NCI-H2107 treated with DMSO at 0.1 percent for 48 hours (cell line): ENCODE data around the gene UBASH3B.

Source experiments
- DNase-seq: peaks from one replicate; lab custom pipeline; 2025; ENCODE audit not compliant: unreplicated experiment; lab: John Stamatoyannopoulos, UW

Gene UBASH3B

DNA sequence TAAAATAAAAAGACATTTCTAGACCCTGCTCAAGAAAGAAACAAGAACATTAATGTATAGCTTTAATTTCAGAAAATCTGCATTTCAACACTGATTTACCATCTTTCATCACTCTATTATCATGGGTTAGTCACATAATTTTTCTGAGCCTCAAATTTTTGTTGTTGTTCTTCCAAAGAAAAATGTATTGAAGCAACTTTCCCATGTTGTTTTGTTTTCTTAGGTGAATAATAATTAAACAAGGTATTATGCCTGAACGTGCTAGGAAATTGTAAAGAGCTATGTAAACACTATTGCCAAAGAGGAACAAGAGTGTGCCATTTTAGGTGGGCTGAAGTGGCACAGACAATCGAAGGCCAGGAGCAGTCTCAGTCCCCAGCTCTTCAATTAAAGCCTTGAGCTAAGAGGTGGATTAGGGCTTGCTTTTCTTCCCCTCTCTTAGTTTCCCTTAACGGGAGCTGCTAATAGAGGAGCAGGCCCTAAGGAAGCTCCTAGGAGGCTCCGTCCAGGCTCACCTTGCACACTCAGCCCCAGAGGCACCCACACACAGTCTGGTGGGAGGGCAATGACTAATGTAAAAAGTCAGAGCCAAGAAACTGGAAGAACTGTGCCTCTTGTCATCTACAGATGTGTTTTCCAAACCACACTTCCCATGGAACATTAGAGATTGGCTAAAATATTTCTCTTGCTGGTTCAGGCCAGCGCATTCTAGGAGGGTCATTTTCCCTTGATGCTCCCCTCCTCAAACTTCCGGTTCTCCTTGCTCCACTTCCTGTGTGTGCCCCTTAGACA, 8.8 kb upstream of the UBASH3B start:
- no peak for DNase-seq

DNA sequence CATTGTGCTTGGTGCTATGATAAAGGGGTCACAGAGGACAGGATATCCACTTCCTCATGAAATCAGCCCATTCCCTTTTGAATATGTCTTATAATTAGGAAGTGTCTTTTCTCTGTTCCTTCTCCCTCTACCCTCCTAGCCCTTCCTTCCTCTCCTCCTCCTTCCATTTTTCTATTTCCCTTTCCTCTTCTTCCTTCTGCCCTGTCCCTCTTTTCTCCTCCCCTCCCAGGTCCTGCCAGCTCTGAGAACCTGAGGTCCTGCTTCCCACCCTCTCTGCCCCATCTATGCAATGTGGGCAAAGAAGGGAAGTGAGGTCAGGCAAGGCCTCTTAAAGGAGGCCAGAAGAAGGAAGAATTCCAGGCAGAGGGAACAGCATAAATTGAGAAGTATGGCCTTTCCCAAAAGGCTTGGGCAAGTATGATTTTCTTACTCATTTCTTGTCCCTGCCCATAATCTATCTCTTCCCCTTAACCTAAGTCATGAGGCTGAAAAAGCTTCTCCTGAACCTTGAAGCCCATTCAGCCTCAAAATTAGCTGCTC, 7.7 kb upstream of the UBASH3B start:
- no peak for DNase-seq

DNA sequence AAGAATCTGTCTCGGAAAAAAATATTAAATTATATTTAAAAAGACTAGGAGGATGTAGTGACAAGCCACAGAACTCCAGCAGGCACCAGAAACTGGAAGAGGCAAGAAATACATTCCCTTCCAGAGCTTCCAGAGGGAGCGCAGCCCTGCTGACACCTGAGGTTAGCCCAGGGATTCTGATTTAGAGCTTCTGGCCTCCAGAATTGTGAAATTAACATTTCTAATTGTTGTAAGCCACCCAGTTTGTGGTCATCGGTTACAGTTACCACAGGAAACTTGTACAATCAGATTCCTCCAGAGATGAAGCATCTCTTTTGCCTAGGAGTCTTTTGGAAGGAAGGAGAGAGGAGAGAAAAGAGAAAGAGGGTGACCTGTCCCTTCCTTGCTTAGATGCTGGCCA, 6.4 kb upstream of the UBASH3B start:
- no peak for DNase-seq

DNA sequence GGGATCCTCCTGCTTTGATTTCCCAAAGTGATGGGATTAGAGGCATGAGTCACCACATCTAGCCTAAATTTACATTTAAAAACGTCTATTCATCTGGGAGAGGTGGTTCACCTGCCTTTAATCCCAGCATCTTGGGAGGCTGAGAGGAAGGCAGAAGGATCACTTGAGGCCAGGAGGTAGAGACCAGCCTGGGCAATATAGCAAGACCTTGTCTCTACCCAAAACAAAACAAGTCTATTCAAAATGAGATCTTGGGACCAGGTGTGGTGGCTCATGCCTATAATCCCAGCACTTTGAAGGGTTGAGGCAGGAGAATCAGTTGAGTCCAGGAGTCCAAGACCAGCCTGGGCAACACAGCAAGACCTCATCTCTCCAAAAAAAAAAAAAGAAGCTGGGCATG, 4.9 kb upstream of the UBASH3B start:
- DNase-seq: no peak

DNA sequence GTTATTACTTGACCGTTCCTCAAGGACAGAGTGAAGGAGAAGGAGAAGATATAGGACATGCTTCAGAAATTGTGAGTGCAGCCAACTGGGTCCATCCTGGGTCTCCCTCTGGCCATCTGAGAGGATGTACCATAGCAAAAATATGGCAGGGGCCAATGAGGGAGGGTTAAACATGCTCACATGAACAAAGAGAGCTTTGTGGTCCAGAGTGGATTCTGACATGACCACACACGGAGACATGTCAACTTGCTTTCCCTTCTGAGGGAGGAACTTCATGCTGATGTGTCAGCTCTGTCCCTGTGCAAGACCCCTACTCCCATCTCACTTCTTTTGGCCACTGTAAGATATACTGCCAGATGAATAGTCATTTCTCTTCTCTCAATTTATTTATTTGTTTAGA, 3.0 kb upstream of the UBASH3B start:
- no peak for DNase-seq

DNA sequence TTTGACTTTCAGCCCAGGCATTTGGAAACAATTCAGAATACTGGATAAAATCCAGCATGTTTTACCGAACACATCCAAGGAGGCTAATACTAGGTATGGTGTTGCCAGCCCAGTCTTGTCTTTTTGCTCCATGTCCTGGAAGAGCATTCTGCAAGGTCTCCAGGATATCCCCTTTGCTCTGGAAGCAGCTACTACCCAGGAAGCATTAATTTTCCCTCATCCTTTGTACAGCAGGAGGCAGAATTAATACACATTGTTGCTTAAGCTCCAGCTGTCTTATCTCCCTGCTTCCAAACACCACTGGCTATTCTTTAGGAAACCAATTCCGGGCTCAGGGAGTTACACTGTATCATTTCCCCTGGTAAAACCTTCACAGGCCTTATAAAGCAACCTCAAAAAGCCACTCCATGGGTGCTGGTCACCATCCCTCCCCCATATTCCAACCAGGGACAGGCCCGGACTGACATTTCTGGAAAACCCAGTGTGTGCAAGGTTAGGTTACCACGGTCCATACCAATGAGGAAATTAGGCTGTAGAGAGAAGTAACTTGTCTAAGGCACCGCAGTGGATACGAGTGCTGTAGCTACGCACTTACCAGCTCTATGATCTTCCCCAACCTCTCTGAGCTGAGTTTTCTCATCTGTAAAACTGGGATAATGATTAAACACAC, 1.5 kb upstream of the UBASH3B start:
- no peak for DNase-seq

DNA sequence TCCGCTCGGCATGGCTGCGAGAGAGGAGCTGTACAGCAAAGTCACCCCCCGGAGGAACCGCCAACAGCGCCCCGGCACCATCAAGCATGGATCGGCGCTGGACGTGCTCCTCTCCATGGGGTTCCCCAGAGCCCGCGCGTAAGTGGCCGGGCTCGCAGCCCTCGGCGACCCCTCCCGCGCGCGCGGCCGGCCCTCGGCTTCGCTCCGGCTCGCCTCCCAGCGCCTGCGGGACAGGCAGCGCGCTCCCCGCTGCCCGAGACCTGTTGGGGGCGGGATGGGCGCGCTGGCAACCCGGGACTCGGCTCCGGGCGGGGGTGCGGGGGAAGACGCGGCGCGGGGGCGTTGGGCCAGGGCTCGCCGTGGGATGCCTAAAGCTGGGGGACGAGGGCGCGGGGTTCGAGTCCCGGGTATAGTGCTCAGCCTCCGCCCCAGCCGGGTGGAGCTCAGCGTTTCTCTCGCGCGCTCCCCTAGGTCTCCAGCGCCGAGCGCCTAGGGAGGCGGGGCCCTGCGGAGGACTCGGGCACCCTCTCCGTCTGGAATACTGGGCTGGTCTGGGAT, 630 bp downstream of the UBASH3B start:
- DNase-seq: no peak

DNA sequence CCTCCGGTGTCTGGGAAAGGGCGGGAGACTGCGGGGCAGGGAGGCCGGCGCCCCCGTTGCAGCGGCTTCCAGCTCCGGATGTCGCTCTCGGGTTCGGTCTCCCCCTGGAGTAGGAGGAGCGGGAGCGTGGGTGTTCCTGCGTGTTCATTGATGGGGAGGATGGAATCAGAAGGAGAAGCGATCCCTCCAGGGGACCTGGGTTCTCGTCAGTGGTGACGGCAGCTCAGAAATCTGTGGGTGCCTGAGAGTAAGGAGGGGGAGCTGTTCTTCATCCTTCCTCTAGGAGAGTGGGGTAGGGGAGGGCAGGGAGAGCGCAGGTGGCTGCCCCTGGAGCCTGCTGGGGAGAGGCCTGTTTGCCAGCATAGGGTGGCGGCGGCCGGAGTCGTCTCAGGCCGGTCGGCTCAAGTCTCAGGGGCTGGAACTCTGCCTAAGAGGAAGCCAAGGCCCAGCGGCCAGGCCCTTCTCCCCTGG, 1.1 kb downstream of the UBASH3B start:
- no peak for DNase-seq

DNA sequence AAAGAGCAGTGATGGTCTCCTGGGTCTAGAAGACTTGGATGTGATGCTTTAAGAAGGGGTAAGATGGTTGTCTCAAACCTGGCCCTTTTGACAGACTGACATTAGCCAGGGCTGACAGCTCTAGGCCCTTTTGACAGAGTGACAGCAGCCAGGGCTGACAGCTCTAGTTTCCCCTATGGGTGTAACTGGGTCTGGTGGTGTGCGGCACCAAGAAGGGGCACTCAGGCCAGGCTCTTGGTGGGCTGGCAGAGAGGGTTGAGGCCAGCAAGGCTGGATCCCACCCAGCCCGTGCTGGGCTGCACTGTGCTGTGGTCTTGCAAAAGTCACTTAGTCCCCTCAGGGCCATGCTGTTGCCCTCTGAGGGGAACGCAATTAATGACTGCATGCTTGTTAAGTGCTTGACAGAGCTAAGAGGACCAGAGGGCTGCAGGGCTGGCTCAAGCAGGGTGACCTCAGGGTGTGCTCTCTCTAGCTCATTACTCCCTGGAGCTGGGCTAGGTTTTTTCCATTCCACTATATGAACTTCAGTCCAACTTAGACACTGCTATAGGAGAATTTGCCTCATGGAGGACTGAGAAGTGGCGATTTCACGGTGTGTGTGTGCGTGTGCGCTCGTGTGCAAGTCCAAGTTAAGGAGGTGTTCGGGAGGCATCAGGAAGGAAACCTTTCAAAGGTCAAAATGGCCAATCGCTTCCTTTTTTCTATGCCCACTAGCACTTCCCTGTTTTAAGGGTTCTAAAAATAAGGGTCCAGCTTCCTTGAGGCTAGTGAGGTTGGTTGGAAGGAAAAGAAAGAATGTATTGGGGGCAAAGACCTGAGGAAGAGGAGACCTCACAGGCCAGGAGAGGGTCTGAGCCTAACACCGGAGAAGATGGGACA, 4.4 kb downstream of the UBASH3B start:
- no peak for DNase-seq

DNA sequence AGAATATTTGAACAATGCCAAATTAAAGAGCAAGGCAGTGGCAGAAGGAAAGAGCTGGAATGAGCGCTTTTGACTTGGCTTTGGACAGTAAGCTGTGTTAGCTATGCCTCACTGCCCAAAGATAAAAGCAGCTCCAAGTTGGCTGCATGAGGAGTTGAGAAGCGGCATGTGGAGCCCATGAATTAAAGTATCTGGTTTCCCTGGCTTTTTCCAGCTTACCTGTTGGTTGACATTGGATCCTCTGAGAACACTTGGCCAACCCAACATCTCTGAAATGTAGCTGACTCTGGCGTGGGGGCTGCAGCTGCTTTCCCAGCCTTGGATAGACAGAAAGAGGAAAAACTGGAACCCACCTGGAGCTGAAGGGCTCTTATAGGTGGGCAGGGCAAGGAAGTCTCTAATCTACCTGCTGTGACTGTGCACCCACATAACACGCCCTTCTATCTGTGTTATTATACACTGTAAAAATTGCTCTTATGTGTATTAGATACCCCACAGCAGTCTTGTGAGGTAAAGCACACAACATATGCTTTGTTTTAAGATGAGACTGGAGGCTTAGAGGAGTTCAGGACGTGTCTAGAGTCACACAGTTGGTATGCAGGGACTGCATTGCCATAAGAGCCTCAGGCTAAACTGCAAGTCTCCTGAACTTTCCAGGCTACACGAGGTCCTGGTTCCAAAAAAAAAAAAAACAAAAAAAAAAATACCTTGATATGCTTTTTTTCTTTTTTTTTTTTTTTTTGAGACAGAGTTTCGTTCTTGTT, 5.8 kb downstream of the UBASH3B start:
- peak; percentile 92 for DNase-seq

DNA sequence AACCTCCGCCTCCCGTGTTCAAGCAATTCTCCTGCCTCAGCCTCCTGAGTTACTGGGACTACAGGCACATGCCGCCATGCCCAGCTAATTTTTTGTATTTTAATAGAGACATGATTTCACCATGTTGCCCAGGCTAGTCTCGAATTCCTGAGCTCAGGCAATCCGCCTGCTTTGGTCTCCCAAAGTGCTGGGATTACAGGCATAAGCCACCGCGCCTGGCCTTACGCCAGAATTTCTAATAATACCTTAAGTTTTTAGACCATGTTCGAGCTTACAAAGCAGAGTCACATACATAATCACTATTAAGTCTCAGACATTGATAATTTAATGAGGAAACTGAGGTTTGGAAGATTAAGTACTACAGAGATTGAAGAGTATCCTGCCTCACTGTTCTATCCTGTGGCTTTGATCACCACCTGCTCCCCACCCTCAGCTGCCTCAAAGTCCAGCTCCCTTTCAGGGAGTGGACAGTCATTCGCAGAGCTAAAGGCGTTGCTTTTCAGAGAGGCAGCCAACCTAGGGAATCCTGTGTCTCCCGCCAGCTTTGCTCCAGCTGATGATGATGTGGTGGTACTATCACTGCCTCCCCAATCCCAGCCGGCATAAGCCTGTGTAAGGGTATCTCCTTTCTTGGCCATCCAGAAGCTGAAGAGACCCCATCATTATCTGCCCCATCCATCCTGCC, 7.7 kb downstream of the UBASH3B start:
- no peak for DNase-seq

DNA sequence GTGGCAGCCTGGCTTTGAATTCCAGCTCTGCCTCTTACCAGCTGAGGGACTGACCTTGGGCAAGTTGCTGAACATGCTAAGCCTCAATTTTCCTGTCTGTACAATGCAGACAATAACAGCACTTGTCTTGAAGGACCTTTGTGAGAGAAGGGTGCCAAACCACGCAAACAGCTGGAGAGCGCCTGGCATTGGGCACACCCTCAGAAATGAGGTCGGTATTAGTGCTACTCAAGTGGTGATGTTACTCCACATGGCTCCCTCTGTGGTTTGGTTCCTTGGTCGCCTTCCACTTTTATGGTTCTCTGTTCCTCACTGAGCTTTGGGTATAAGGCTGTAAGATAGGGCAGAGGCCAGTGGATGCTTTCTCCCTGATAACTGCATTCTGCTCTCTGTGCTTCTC, 8.2 kb downstream of the UBASH3B start:
- peak; percentile 48 for DNase-seq

DNA sequence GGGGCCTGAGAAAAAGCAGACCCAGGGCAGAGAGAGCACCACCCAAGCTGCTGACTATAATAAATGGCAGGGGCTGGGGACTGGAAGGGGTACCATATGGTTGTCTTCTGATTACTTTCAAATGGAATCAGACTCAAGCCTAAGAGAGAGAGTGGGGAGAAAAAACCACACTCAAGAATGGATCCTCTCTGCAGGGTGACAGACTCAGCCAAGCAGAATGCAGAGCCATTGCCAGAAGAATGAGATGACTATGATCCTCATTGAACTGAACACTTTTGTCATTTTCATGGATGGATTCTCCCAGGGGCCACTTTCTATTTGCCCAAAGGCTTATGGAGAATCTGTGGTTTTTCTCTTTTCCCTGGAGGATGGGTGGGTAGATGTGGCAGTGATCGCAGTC, 8.7 kb downstream of the UBASH3B start:
- DNase-seq: no peak

DNA sequence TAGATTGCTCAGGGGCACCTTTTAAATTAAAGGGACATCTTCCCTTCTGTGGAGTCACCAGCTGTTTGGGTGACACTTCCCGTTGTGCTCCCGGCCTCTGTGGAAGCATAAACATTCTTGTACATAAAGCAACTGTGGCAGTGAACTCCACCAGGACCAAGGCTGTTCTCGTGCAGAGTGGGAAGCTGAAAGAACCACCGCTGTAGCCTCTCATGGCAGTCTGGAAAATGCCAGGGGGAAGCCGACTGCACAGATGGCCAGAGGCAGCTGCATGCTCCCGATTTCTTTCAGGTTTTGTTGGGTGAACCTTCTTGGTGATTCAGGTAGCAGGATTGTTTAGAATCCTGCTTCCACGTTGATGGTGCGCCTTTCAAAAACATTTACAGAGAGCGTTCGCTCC, 10.3 kb downstream of the UBASH3B start:
- DNase-seq: no peak

DNA sequence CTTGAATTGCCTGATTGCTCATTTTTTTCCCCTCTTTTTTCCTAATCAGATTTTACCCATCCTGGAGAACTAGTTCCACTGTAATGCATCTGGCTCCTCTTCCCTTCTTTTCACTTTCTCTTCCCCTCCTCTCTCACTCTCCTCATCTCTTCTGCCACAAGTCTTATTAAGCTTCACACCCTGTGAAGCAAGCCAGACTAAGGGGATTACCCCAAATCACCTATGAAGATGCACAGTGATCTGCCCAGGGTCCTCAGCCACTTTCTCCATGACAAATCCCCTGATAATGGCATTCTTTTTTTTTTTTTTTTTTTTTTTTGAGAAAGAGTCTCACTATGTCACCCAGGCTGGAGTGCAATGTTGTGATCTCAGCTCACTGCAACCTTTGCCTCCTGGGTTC, 11.2 kb downstream of the UBASH3B start:
- no peak for DNase-seq

DNA sequence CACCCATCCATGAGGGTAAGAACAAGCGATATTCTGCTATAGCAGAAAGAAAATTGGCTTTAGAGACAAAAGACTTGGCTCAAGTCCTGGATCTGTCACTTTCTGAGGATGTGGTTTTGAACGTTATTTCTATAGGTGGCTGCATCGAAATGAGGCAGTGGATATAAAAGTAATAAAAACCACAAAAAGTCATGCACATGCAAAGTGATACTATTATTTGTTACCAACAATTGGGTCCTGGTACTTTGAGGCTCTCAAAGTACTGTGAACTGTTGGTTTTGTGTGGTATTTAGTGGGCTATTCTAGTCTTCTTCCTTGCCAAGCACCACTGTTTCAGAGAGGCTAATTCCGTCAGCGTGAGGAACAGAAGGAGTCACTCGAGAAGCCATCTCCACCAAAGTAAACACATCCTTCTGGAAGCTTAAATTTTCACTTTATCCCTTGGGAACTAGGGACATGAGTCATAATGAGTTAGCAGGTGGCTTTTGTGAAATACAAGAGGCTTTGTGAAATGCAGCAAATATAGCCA, 13.1 kb downstream of the UBASH3B start:
- DNase-seq: peak; percentile 91

DNA sequence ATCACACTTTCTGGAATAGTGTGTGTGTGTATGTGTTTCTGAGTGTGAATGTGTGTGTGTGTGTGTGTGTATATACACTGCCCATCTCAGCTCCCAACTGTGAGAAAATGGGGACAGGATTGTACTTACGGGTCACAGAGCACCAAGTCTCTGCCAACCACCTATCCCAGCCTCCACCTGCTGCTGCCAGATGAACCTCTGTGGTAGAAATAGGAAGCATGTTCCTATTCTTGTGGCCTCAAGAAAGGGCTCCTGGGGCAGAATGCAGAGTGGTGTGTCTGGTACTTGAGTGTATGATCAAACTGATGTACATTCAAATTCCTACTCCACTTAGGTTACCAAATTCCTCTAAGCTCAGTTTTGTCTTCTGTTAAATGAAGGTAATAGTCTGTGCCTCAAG, 14.6 kb downstream of the UBASH3B start:
- no peak for DNase-seq

DNA sequence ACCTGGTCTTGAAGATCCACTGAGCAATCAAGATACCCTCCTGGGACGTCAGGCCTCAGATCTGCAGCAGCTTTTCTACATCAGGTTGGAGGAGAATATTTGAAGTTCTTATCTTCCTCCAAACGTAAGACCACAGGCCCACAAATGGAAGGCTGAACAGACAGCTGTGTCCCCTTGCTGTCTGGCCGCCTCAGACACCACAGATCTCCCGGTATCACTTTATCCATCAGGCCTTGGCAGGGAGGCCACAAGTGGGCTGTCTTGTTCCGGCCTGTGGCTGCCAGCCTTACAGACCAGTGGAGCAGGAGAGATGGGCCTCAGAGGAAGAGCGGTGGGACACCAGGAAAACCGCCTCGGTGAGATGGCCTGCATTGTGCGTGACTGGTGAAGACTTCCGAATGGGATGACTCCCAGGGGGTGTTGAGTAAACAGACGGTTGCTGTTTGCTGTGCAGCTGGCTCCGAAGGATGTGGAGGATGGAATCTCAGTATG, 15.9 kb downstream of the UBASH3B start:
- DNase-seq: no peak

DNA sequence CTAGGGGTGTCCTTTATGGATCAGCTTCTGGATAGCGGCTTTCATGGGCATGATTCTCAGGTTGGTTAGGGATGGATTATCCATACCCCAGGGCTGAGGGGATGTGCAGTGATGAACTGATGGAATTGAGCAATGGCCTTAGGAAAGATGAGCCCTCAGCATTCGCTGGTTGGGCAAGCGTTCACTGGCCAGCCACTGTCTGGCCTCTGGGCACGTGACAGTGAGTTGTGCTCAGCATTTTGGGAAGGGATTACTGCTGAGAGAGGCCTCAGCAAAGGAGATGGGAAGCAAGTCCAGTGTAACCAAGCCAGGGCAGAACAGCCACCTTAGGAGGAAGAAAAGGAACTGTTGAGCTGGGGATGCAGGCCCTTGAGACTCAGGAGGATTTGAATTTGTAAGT, 17.4 kb downstream of the UBASH3B start:
- no peak for DNase-seq
